Adipocyte (in vitro differentiated cells): Measurements from ENCODE around the gene CCDC88A.
A peak's percentile ranks its signal among the peaks of the same experiment; 100 is the strongest.
"Not testable (repeated sequence)": the region's sequence is repeated elsewhere in the genome, so short reads cannot be mapped to it uniquely, and the experiment has no call there.

Experiments used
- DNase-seq: peaks from one replicate; pipeline ENCODE4 v3.0.0-alpha.2; 2015; ENCODE audit warnings: low read depth
- H3K27me3 ChIP-seq: replicated peaks from 2 replicates; pipeline ENCODE4 v1.7.0; 2013; ENCODE audit warnings: mild to moderate bottlenecking, low read length, moderate library complexity; ENCODE audit not compliant: control insufficient read depth, insufficient read depth
- H3K36me3 ChIP-seq: 2 replicates; pipeline ENCODE4 v1.7.0; 2013; ENCODE audit warnings: low read length, mild to moderate bottlenecking, moderate library complexity; ENCODE audit not compliant: control insufficient read depth, insufficient read depth, severe bottlenecking
- H3K4me1 ChIP-seq: 2 replicates; pipeline ENCODE4 v1.7.0; 2013; ENCODE audit warnings: mild to moderate bottlenecking, low read length, moderate library complexity; ENCODE audit not compliant: control insufficient read depth, insufficient read depth
- H3K4me3 ChIP-seq: 2 replicates; pipeline ENCODE4 v1.7.0; 2013; ENCODE audit warnings: mild to moderate bottlenecking, low read length, moderate library complexity
- H3K9ac ChIP-seq: 2 replicates; pipeline ENCODE4 v1.7.0; 2013; ENCODE audit warnings: mild to moderate bottlenecking, low read length, moderate library complexity
- H3K9me3 ChIP-seq: 2 replicates; pipeline ENCODE4 v1.7.0; 2013; ENCODE audit warnings: mild to moderate bottlenecking, low read length, moderate library complexity; ENCODE audit not compliant: control insufficient read depth

CCDC88A gene

DNA sequence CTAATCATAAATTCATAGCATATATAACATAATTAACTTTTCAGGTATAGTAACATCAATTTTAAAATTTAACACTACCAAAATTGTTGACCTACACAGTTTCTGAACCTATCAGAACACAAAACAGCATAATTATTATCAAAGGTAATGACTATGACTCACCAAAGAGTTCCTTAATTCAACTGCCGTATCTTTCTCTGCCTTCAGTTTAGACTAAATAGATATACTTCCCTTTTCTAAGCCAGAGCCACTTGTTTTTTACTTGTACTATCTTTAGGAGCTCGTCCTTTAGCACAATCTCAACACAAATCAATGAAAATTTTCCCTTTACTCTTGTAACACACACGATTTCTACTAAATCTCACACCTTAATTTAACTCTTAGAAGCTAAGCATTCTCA, 54.4 kb downstream of the CCDC88A start:
- H3K9ac ChIP-seq, result no peak overlapping the region
- no peaks in the 10 kb centered on the region for H3K9me3 ChIP-seq
- DNase-seq, result no peak
- H3K27me3 ChIP-seq, result no peaks in the 10 kb centered on the region
- peaks cover 22% of the 10 kb centered on the region for H3K4me1 ChIP-seq
- H3K4me3 ChIP-seq, result no peak overlapping the region
- no peaks in the 10 kb centered on the region for H3K36me3 ChIP-seq

DNA sequence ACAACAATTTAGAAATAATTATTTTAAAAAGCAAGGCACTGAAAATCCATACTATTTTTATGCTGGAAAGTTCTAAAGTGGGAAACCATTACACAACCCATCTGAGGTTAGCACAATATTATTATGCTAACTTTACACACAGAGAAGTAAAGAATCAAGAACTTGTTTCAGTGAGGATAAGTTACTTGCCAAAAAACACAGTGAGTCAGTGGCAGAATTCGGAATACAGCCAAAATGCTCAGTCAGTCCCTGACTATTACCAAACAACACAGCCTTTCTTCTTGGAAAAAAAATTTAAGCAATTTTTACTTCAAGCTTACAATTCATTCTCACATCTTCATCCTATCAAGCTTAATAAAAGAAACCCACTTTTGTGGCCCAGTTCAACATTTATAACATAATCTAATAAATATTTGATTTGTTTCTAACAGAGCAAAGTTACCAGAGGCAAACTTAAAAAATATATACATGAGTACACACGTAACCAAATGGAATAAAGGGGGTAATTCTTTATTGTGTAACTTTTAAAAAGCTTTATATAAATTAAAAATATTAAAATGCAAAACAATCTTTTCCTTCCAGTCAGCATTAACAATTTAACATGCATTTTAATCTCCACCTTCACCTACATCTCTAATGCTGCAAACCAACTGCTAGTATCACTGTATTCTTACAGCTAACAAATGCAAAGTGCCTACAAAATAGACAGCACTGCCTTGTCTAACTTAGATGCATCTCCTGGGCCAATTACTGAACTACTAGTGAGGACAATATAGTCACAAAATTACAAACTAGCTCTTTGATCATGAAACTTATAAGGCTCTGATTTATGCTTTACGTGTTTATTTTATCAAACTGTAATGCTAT, 55.2 kb downstream of the CCDC88A start:
- Histone ChIP-seq H3K9me3 (no peaks in the 10 kb centered on the region), H3K9ac (no peak overlapping the region), H3K27me3 (no peaks in the 10 kb centered on the region), H3K4me3 (no peak overlapping the region), H3K36me3 (no peaks in the 10 kb centered on the region), H3K4me1 (peaks cover 22% of the 10 kb centered on the region)
- peak; percentile 96 for DNase-seq

DNA sequence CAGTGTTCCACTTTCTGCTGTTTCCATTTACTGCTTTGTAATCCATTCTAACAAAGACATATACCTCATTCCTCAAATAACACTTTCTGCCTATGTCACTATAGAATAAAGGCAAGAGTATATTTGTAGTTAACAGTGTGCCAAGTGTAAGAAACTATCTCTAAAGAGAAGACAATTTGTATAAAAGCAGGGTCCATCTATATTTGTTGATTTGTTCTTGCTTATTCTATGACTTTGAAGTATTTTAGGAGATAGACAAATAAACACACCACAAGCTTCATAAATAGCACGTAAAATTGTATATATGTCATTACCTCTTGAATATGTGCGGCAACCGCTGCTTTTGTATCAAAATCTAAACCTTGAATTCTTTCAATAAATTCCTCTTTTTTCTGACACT, 56.0 kb downstream of the CCDC88A start:
- no peak overlapping the region for H3K4me3 ChIP-seq
- H3K9ac ChIP-seq, result no peak overlapping the region
- no peaks in the 10 kb centered on the region for H3K27me3 ChIP-seq
- H3K36me3 ChIP-seq, result no peaks in the 10 kb centered on the region
- no peaks in the 10 kb centered on the region for H3K9me3 ChIP-seq
- peaks cover 25% of the 10 kb centered on the region for H3K4me1 ChIP-seq
- DNase-seq, result no peak

DNA sequence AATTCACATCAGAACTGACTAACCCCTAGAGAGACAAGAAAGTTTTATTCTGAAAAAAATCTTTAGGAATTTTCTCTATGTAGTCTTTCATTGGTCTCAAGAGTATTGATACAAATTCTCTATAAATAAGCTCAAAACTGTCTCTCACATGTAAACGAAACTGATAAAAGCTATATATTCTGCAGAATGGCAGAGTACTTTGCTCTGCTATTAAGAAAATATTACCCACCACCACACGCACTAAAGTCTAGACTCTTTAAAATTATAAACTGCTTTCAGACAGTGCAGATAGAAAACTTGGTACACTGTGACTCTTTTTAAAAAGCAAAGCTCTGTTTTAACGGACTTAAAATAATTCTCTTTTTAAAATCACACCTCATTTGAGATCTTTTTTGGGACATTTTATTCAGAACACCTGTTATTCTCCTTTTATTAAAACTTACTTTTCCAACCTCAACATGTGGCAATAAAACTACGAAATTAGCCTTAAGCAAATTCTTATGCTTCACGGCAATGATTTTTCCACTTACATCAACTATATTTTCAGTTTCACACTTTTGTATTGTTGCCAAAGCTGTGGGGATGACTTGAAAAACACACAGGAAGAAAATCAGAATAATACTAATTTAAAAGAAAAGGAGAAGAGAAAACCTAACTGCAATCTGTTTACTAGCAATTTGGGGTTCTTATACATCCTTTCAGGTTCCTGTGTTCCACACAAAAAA, 58.0 kb downstream of the CCDC88A start:
- no peaks in the 10 kb centered on the region for H3K36me3 ChIP-seq
- H3K9ac ChIP-seq, result no peak overlapping the region
- no peaks in the 10 kb centered on the region for H3K27me3 ChIP-seq
- H3K9me3 ChIP-seq, result no peaks in the 10 kb centered on the region
- no peak for DNase-seq
- H3K4me3 ChIP-seq, result no peak overlapping the region
- peaks cover 36% of the 10 kb centered on the region for H3K4me1 ChIP-seq

DNA sequence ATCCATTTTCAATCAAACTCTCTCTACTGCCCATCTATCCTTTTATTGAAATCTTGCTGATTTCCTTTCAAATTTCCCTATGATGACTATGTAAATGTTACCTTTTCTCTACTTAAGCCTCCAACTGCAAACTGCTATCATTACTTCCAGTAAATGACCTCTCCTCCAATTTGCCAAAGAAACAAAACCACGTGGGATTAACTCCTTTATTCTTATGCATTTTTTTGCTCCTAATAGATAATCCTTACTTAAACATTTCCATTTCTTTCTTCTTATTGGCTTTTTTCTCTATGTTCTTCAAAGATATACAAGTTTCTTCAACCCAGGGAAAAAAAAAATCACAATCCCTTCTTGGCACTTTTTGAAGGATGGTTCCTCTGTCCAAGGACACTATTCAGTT, 61.2 kb downstream of the CCDC88A start:
- H3K9me3 ChIP-seq, result no peaks in the 10 kb centered on the region

DNA sequence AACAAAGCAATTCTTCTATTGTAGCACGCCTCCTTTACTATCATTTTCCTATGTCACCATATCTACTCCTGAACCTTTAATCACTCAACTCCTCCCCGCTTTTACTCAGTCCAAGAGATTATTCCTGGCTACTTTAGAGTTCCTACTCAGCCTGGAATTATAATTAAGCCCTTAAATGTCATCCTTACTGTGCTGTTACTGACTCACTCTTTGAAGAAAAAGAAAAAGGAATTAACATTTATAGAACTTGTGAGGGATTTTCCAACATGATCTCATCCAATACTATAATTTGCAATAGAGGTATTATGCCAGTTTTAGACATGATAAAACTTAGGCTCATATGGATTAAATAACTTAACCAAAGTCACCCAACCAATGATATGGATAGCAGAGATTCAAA, 61.7 kb downstream of the CCDC88A start:
- H3K9me3 ChIP-seq, result no peaks in the 10 kb centered on the region
- no peak overlapping the region for H3K9ac ChIP-seq
- H3K4me3 ChIP-seq, result no peak overlapping the region
- H3K27me3 ChIP-seq, result no peaks in the 10 kb centered on the region
- peaks cover 14% of the 10 kb centered on the region for H3K4me1 ChIP-seq
- peaks cover 13% of the 10 kb centered on the region for H3K36me3 ChIP-seq
- peak; percentile 46 for DNase-seq

More for the DNA sequence above, 61.2 kb downstream of the CCDC88A start:
- Histone ChIP-seq H3K4me1 (peaks cover 15% of the 10 kb centered on the region), H3K36me3 (peaks cover 13% of the 10 kb centered on the region), H3K9ac (no peak overlapping the region), H3K27me3 (no peaks in the 10 kb centered on the region), H3K4me3 (no peak overlapping the region)
- DNase-seq, result no peak

DNA sequence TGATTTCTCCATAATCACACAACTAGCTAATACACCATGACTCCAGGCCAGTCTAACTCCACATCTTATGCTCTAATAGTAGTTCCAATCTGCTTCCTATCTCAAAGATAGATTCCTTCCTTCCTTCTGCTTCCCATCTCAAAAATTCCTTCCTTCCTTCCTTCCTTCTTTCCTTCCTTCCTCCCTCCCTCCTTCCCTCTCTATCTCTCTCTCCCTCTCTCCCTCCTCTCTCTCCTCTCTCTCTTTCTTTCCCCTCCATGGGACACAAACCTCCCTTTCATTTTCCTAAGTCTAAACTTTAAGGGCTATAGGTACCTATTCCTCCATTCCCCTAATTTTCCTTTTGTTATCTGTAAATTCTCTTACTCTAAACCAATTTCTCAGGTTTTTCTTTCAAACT, 62.5 kb downstream of the CCDC88A start:
- no peak overlapping the region for H3K4me3 ChIP-seq
- no peak overlapping the region for H3K9ac ChIP-seq
- H3K36me3 ChIP-seq, result peaks cover 16% of the 10 kb centered on the region
- H3K9me3 ChIP-seq, result no peaks in the 10 kb centered on the region
- peaks cover 14% of the 10 kb centered on the region for H3K4me1 ChIP-seq
- no peaks in the 10 kb centered on the region for H3K27me3 ChIP-seq
- DNase-seq, result no peak

DNA sequence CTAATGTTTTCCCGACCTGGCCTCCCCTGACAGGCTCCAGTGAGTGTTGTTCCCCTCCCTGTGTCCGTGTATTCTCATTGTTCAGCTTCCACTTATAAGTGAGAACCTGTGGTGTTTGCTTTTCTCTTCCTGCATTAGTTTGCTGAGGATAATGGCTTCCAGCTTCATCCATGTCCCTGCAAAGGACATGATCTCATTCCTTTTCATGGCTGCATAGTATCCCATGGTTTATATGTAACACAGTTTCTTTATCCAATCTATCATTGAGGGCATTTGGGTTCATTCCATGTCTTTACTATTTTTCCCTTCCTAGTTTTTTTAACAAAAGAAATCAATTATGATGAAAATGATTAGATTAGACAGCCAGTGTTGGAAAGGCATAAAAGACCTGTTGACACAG, 63.5 kb downstream of the CCDC88A start:
- Histone ChIP-seq H3K4me1 (peaks cover 14% of the 10 kb centered on the region), H3K36me3 (peaks cover 25% of the 10 kb centered on the region)
- not testable (repeated sequence) for DNase-seq, H3K27me3 ChIP-seq, H3K9me3 ChIP-seq, H3K9ac ChIP-seq, H3K4me3 ChIP-seq

DNA sequence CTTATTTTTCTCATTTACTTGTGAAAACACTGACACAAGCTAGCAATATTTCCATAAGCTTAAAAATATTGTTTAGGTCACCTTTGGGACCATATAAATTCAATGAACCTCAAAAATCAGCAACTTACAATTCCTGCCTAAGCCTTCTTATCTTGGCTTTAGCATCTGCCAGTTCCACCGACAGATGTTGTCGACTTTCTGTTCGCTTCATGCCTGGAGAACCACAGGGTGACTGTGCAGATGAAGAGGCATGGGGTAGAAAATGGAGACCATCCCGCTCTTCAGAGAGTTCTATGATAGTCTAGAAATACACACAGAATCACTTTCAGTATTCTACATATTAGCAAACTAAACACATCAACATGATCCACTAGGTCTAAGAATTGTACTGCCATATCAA, 64.2 kb downstream of the CCDC88A start:
- Histone ChIP-seq H3K36me3 (peaks cover 30% of the 10 kb centered on the region), H3K4me1 (peaks cover 14% of the 10 kb centered on the region), H3K27me3 (no peaks in the 10 kb centered on the region), H3K9me3 (peaks cover 4% of the 10 kb centered on the region), H3K4me3 (no peak overlapping the region), H3K9ac (no peak overlapping the region)
- DNase-seq, result no peak

DNA sequence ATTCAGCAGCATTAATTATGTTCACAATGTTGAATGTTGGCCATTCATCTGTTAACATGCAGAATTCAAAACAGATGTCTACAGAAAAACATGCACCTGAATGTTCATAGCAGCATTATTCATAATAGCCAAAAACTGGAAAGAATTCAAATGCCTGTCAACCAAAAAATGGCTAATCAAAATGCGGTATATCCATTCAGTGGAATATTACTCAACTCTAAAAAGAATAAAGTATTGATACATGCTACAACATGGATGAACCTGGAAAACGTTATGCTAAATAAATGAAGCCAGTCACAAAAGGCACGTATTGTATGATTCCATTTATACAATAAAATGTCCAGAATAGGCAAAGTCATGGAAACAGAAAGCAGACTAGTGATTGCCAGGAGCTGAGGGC, 68.0 kb downstream of the CCDC88A start:
- Histone ChIP-seq H3K36me3 (peaks cover 38% of the 10 kb centered on the region), H3K27me3 (no peaks in the 10 kb centered on the region), H3K4me1 (no peaks in the 10 kb centered on the region), H3K9ac (no peak overlapping the region), H3K9me3 (peaks cover 4% of the 10 kb centered on the region), H3K4me3 (no peak overlapping the region)
- DNase-seq, result no peak

DNA sequence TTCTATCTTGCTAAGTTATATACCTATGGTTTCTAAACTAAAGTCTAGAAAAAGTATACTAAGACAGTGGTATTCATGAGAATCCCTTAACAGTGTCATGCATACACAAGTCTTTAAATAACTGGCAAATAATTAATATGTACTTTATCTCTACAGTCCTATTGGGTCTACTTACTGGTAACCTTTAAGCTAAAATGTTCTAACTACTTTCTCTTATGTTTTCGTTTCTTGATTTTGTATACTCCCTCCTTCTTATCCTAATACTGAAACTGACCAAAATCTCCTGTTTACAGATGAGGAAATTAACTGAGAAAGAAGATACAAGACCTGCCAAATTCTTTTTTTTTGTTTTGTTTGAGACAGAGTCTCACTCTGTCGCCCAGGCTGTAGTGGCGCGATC, 74.6 kb downstream of the CCDC88A start:
- H3K36me3 ChIP-seq, result peaks cover 49% of the 10 kb centered on the region
- H3K4me3 ChIP-seq, result no peak overlapping the region
- H3K9me3 ChIP-seq, result no peaks in the 10 kb centered on the region
- no peak overlapping the region for H3K9ac ChIP-seq
- H3K27me3 ChIP-seq, result no peaks in the 10 kb centered on the region
- no peaks in the 10 kb centered on the region for H3K4me1 ChIP-seq
- no peak for DNase-seq
